ENCODE data around the gene LRRC47.

DNA sequence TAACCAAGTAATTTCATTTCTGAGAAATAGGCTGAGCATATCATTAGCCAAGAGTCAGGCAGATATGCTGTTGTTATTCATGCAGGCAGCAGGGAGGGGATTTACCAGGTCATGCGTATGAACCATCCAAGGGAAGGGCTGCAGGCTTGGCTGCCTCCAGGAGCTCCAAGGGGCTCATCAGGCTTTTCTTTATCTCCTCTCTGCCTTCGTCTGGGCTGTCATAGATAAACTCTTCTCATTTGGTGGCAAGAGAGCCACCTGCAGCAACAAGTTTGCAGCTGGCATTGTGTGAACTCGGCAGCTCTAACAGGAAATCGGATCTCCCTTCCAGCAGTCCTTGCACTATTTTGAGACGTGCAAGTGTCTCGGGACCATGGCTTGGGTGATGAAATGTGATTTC, 36.5 kb downstream of the LRRC47 start:
- TF ChIP-seq, protein P1, sequence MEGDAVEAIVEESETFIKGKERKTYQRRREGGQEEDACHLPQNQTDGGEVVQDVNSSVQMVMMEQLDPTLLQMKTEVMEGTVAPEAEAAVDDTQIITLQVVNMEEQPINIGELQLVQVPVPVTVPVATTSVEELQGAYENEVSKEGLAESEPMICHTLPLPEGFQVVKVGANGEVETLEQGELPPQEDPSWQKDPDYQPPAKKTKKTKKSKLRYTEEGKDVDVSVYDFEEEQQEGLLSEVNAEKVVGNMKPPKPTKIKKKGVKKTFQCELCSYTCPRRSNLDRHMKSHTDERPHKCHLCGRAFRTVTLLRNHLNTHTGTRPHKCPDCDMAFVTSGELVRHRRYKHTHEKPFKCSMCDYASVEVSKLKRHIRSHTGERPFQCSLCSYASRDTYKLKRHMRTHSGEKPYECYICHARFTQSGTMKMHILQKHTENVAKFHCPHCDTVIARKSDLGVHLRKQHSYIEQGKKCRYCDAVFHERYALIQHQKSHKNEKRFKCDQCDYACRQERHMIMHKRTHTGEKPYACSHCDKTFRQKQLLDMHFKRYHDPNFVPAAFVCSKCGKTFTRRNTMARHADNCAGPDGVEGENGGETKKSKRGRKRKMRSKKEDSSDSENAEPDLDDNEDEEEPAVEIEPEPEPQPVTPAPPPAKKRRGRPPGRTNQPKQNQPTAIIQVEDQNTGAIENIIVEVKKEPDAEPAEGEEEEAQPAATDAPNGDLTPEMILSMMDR (IDR thresholded peaks at IDR 0.05): no peak
- no peak for TF ChIP-seq POLR2A (IDR thresholded peaks at IDR 0.05)
- TF ChIP-seq POLR2AphosphoS5 (IDR thresholded peaks at IDR 0.05): no peak
- TF ChIP-seq EP300 (IDR thresholded peaks at IDR 0.05): no peak

Measured in stomach (tissue), 4 donors.